Endothelial cell of umbilical vein (primary cell): ENCODE data around the gene METTL27.

Experiments
- CTCF ChIP-seq, 2 donors: IDR thresholded peaks; 1 replicate in 1 of 2; 2 replicates in 1 of 2; pipeline ENCODE4 v1.5.1; 2011; ENCODE audit warnings: low read length in 2 of 2, mild to moderate bottlenecking in 2 of 2, moderate library complexity in 2 of 2, control low read depth in 1 of 2, inconsistent platforms in 1 of 2, low read depth in 1 of 2; ENCODE audit not compliant: insufficient read depth in 1 of 2; ENCODE audit errors: extremely low read depth in 1 of 2
- POLR2A ChIP-seq: IDR thresholded peaks from 2 replicates; pipeline ENCODE4 v1.6.1; 2012; ENCODE audit warnings: low read depth, mild to moderate bottlenecking, control low read depth, low read length

DNA sequence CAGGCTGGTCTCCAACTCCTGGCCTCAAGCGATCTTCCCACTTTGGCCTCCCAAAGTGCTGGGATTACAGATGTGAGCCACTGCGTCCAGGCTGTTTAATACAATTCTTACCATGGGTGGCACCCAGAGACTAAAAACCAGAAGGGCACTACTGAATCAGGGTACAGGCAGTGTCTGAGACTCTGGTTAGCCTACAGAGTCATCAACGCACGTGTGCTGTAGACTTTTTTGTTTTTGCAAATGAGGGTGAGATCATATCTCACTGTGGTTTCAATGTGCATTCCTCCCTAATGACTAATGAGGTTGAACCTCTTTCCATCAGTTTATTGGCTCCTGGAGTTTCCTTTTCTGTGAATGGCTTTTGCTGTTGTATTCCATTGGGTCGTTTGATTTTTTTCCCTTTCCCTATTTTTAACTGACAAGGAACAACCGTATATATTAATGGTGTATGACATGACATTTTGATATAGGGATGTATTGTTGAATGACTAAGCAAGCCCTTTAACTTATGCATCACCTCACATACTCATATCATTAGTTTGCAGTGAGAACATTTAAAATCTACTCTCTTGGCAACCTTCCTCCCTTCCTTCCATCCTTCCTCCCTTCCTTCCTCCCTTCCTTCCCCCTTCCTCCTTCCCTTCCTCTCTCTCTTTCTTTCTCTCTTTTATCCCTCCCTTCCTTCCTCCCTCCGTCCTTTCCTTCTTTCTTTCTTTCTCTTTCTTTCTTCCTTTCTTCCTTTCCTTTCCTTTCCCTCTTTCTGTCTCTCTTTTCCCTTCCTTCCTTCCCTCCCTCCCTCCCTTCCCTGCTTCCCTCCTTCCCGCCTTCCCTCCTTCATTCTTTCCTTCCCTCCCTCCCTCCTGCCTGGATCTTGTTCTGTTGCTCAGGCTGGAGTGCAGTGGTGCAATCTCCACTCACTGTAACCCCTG is 9.4 kb upstream of the METTL27 start:
- TF ChIP-seq CTCF (IDR thresholded peaks at IDR 0.05; ENCODE audit: extremely low read depth in 1 of 2, insufficient read depth in 1 of 2, low read depth in 1 of 2, low read length in 2 of 2) (no peak), POLR2A (peak; percentile 39)
